HG02970 (cell line): ENCODE results near the gene MLPH.

Experiments
- ATAC-seq: cut with Tn5 transposase; IDR thresholded peaks from one replicate; pipeline ENCODE4 v1.9.1; 2021; ENCODE audit warnings: mild to moderate bottlenecking, moderate library complexity, moderate number of reproducible peaks; ENCODE audit not compliant: unreplicated experiment, low FRiP score

MLPH gene

GRCh38 chr2:237563816-237564215, 76.8 kb downstream of the MLPH start:
- ATAC-seq, result no peak

- ATAC-seq, result no peak
Measured at GRCh38 chr2:237564526-237565131, 77.6 kb downstream of the MLPH start.

DNA sequence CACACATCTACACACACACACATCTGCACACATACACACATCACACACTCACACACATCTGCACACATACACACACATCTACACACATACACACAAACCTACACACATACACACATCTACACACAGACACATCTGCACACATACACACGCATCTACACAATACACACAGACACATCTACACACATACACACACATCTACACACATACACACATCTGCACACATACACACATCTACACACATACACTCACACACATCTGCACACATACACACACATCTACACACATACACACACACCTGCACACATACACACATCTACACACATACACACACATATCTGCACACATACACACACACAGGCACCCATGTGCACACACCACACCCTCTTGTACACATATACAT, 78.9 kb downstream of the MLPH start:
- no peak for ATAC-seq

DNA sequence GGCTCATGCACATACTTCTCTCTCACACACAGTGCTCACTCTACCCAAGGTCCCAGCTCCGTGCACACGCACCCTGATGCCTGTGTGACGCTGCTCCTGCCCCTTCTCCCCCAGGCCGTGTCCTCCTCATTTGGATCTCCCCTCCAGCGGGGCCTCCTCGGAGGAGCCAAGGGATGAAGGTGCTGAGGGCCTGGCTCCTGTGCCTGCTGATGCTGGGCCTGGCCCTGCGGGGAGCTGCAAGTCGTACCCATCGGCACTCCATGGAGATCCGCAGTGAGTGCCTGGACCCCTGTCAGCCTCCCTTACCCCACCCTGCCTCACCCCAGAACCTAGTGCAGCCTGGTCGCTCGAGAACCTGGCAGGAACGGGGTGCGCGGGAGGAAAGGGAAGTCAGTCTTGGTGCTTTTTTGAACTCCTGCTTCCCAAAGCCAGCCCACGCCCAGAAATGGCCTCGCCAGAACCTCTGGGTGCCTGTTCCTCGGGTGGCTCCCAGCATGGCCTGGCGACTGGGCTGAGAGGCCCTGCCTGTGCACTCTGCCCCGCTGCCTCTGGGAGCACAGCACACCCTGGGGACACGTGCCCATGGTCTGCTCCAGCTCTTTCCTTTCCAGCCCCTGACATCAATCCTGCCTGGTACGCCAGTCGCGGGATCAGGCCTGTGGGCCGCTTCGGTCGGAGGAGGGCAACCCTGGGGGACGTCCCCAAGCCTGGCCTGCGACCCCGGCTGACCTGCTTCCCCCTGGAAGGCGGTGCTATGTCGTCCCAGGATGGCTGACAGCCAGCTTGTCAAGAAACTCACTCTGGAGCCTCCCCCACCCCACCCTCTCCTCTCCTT, 79.6 kb downstream of the MLPH start, which contains the start of gene PRLH:
PRLH (plus strand) TSS at position 174 of the 835 bp plus-strand sequence; CDS start at position 174, 0 bp downstream.
- ATAC-seq, result no peak

DNA sequence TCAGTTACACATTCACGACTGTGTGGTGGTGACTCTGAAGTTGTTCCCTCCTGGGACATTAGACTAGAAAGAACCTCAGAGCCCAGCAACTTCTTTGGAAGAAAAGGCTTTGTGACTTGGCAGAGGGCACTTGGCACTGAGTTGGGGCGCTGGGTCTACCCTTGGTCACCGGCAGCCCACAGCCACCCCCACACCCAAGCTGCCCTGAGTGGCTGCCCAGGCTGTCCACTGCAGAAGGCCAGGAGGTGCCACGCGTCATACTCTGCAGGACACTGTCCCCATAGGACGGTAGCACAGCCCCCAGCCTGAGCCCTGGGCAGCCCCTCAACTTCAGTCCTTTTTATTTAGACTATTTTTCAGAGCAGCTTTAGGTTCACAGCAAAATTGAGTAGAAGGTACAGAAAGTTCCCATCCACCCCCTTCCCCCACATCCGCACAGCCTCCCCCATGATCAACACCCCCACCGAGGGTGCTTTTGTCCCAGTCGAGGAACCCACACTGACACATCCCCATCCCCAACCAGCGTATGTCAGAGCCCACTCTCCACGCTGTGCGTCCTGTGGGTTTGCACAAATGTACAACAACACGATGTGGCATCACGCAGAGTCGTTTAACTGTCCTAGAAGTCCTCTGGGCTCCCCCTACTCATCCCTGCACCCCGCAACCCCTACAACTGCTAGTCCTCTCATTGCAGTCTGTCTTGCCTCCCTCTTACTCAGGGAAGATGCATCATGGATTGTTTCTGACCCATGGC, 80.4 kb downstream of the MLPH start:
- ATAC-seq, result no peak

- no peak for ATAC-seq
Measured at GRCh38 chr2:237568121-237568660, 81.1 kb downstream of the MLPH start.

- no peak for ATAC-seq
Measured at GRCh38 chr2:237569041-237569440, 82.0 kb downstream of the MLPH start.

DNA sequence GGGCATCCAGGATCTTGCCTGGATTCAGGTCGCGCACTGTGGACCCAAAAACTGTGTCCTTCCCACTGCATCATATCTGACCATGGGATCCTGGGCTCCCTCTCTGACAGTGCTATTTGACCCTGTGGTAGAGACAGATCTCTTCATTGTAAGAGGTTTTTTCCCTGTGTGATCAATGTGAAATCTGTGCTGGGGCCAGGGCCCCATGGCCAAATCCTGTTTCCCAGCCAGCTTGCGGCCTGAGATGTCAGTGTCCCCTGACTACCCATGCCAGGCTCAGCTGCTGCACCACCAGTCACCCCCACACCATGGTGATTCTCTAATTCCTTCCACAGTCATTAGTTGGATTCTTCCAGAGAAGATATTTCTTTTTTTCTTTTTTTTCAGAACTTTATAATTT, 82.8 kb downstream of the MLPH start:
- no peak for ATAC-seq

DNA sequence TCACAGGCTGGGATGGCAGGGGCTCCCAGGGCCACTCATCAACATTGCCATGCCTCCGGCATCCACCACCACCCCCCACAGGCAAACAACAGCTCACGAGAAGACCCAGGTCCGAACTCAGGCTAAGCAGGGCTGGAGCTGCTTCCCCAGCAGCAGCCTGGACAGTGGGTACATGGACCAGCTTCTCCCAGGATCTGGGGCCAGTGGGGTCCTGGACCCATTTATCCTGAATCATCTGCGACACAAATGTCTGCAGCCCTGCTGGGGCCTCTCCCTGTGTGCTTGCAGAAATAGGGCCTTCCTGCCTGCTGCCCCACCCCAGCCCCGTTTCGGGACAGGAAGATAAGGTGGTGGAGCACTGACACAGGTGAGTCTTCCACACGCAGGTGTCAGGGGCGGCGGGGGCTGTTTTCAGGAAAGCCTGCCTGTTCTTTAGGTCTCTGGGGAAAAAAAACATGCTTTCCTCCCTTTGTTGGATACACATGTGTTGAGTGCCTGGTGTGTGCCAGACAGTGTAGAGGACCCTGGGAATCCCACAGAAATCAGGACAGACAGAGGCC, 83.8 kb downstream of the MLPH start:
- no peak for ATAC-seq

DNA sequence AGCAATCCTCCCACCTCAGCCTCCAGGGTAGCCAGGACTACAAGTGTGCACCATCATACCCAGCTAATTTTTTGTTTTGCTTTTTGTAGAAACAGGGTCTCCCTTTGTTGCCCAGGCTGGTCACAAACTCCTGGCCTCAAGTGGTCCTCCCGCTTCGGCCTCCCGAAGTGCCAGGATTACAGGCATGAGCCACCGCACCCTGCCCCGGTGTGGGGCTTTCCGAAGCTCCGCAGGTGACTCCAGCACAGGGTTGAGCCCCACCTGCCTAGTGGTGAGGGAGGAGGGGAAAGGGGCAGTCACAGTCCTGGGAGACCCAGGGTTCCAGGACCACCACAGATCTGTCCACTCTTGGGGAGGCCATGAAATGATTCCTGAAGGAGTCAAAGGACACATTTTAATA, 84.5 kb downstream of the MLPH start:
- no peak for ATAC-seq

- peak; percentile 74 for ATAC-seq
Measured at GRCh38 chr2:237572021-237572741, 85.1 kb downstream of the MLPH start.

DNA sequence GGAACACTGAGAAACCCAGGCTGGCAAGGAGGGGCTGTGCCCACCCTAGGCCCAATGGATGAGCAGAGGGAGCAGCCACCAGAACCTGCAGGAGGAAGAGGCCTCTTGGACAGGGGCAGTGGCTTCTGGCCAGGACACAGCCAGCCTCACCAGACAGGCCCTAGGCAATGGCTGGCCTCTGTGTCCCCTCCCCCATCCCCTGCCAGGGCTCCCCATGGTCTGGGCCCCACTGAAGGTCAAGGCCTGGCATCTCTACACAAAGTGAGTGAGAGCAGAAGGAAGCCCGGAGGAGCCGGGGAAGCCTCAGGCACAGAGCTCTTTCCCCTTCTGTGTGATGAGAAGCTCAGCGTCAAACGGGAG, 85.7 kb downstream of the MLPH start:
- ATAC-seq, result no peak

DNA sequence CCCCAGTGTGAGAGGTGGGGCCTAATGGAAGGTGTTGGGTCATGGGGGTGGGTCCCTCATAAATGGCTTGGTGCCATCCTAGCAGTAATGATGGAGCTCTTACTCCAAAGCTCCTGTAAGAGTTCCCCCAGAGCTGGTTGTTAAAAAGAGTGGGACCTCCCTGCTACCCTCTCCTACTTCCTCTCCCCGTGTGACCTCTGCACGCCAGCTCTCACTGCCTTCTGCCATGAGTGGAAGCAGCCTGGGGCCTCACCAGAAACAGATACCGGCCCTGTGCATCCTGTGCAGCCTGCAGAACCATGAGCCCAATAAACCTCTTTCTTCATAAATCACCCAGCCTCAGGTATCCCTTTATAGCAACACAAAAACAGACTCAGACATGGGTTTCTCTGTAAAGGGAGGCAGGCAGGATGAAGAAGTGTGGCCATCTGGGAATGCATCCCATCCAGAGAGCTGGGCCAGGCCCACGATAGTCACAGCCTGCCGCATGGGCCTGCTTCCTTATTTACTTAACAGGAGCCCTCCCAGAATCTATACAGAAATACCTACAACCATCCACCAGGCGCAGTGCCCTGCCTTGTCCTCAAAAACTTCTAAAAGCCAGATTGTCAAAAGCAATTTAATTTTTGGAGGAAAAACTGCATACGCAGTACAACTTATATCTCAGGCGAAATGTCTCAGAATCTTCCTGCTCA, 86.8 kb downstream of the MLPH start:
- no peak for ATAC-seq

GRCh38 chr2:237574467-237574866, 87.4 kb downstream of the MLPH start:
- ATAC-seq, result no peak

GRCh38 chr2:237574894-237575868, 88.1 kb downstream of the MLPH start:
- no peak for ATAC-seq

GRCh38 chr2:237575869-237576862, 89.1 kb downstream of the MLPH start:
- ATAC-seq, result no peak

- ATAC-seq, result no peak
Measured at GRCh38 chr2:237576974-237577373, 89.9 kb downstream of the MLPH start.
